Choroid plexus epithelial cell (primary cell): ENCODE measurements around the gene ITPKC.

Experiments
- DNase-seq: peaks from one replicate; pipeline ENCODE4 v3.0.0-alpha.2; 2010; ENCODE audit warnings: low read depth
- H3K4me3 ChIP-seq: 2 replicates; pipeline ENCODE4 v1.5.1; 2011; ENCODE audit warnings: low read depth, mild to moderate bottlenecking, control low read depth, low read length, moderate library complexity
- CTCF ChIP-seq: conservative IDR thresholded peaks from 2 replicates; pipeline ENCODE4 v1.5.1; 2011; ENCODE audit warnings: low read depth, mild to moderate bottlenecking, control low read depth, inconsistent platforms, low read length, moderate library complexity

ITPKC gene

GRCh38 chr19:40755248-40755624, 38.3 kb downstream of the ITPKC start:
- DNase-seq = no peak
- H3K4me3 ChIP-seq = no peak overlapping the region
- no peak for TF ChIP-seq CTCF

- no peak overlapping the region for H3K4me3 ChIP-seq
- no peak for DNase-seq
- TF ChIP-seq CTCF = no peak
Observed at GRCh38 chr19:40755791-40756190, 38.9 kb downstream of the ITPKC start.

GRCh38 chr19:40756502-40757110, 39.7 kb downstream of the ITPKC start:
- no peak overlapping the region for H3K4me3 ChIP-seq
- DNase-seq = no peak
- no peak for TF ChIP-seq CTCF

GRCh38 chr19:40758491-40758890, 41.6 kb downstream of the ITPKC start:
- no peak for TF ChIP-seq CTCF
- no peak overlapping the region for H3K4me3 ChIP-seq
- DNase-seq = no peak

- no peak for TF ChIP-seq CTCF
- H3K4me3 ChIP-seq = no peak overlapping the region
- DNase-seq = no peak
Observed at GRCh38 chr19:40759352-40759751, 42.4 kb downstream of the ITPKC start.

GRCh38 chr19:40762754-40763470, 46.0 kb downstream of the ITPKC start:
- peak; percentile 41 for DNase-seq
- no peak overlapping the region for H3K4me3 ChIP-seq
- no peak for TF ChIP-seq CTCF

GRCh38 chr19:40763526-40763925, 46.6 kb downstream of the ITPKC start:
- no peak for DNase-seq
- no peak for TF ChIP-seq CTCF
- no peak overlapping the region for H3K4me3 ChIP-seq
